Tibial nerve (tissue), 4 donors: ENCODE measurements around the gene GDF10. TPM values are rescaled to one million over a fixed set of nuclear protein-coding genes. Genes with fewer than 3 reads are reported as not detected.

Experiments
- DNase-seq, 2 donors: peaks; one replicate each; pipeline ENCODE4 v3.0.0-alpha.2; 2019; ENCODE audit warnings: low spot score in 2 of 2
- H3K27ac ChIP-seq, 4 donors: fragments of 200-600 bp; sonication (generic) in 3 of 4; one replicate each; pipeline ENCODE4 v1.5.1; 2017 to 2019; ENCODE audit warnings: mild to moderate bottlenecking in 1 of 4
- H3K27me3 ChIP-seq, 2 donors: fragments of 200-600 bp; sonication (generic) in 1 of 2; one replicate each; pipeline versions ENCODE4 v1.5.1 to v1.6.0; 2017 to 2019
- H3K36me3 ChIP-seq, 3 donors: fragments of 200-600 bp; sonication (generic); one replicate each; pipeline ENCODE4 v1.5.1; 2018 to 2019
- H3K4me1 ChIP-seq, 4 donors: fragments of 200-600 bp; sonication (generic) in 3 of 4; one replicate each; pipeline ENCODE4 v1.5.1; 2017 to 2019
- H3K4me3 ChIP-seq, 4 donors: fragments of 200-600 bp; sonication (generic) in 3 of 4; one replicate each; pipeline ENCODE4 v1.5.1; 2017 to 2019; ENCODE audit warnings: mild to moderate bottlenecking in 1 of 4, moderate library complexity in 1 of 4
- H3K9me3 ChIP-seq, 4 donors: fragments of 200-600 bp; sonication (generic) in 3 of 4; one replicate each; pipeline ENCODE4 v1.5.1; 2017 to 2019
- EP300 ChIP-seq, 2 donors: sonication (generic); formaldehyde crosslinking; IDR thresholded peaks; one replicate each; pipeline ENCODE4 v1.6.1; 2017; ENCODE audit warnings: antibody characterized with exemption in 2 of 2, mild to moderate bottlenecking in 1 of 2
- POLR2A ChIP-seq, 2 donors: fragments of 450-650 bp; IDR thresholded peaks; one replicate each; pipeline ENCODE4 v1.6.1; 2017; ENCODE audit warnings: antibody characterized with exemption in 2 of 2, mild to moderate bottlenecking in 2 of 2, moderate library complexity in 2 of 2
- WGBS, 2 donors: methylation state at CpG; one replicate each; pipeline ENCODE4 v1.1.5; 2018; 5-methylcytosine and 5-hydroxymethylcytosine counted together
- total RNA-seq, 4 donors: library from RNA; depleted of rRNA; stranded (reverse); fragments of >200 nt; gene quantifications; one replicate each; pipeline ENCODE4 v1.1.0, GENCODE V29; 2016
- TF ChIP-seq, protein P1 (sequence below), 5 experiments: fragments of 200-600 bp in 3 of 5; fragments of 450-650 bp in 2 of 5; sonication (generic) in 3 of 5; IDR thresholded peaks; one replicate each; pipeline ENCODE4 v1.5.1; 2016 to 2019; ENCODE audit warnings: antibody characterized with exemption in 5 of 5, mild to moderate bottlenecking in 3 of 5, moderate library complexity in 2 of 5

Gene GDF10
- total RNA-seq, 4 donors from 2014 or later, result 10.2 to 48.2 (median 22.9) TPM

DNA sequence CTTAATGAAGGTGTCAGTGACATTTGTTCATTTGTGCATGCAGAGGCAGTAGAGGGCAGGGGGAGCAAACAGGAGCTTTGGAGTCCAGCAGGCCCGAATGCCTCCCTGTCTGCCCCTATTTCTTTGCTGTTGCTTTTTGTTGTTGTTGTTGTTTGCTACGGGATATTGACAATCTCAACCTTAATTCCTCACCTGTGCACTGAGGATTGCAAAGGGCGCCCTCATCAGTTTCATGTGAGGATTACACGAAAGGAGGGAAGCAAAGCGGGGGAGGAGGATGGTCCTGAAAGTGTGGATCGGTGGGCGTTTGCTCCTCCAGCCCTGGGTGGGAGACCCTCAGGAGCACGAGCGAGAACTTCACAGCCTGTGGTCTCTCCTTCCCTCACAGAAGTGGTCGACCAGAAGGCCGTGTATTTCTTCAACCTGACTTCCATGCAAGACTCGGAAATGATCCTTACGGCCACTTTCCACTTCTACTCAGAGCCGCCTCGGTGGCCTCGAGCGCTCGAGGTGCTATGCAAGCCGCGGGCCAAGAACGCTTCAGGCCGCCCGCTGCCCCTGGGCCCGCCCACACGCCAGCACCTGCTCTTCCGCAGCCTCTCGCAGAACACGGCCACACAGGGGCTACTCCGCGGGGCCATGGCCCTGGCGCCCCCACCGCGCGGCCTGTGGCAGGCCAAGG is 9.6 kb downstream of the GDF10 start:
- 89 to 91% methylated on average over 30 to 34 of the region's 34 CpGs for WGBS, 2 donors
- Histone ChIP-seq H3K4me3 (no peak overlapping the region), H3K4me1 (peaks cover 0 to 10% (median 0%) of the 10 kb centered on the region in 4 donors), H3K9me3 (no peaks in the 10 kb centered on the region), H3K36me3 (peaks cover 0 to 6% (median 0%) of the 10 kb centered on the region in 3 donors), H3K27ac (no peak overlapping the region), H3K27me3 (no peaks in the 10 kb centered on the region)
- TF ChIP-seq EP300 (IDR thresholded peaks at IDR 0.05), result no peak
- TF ChIP-seq, protein P1, sequence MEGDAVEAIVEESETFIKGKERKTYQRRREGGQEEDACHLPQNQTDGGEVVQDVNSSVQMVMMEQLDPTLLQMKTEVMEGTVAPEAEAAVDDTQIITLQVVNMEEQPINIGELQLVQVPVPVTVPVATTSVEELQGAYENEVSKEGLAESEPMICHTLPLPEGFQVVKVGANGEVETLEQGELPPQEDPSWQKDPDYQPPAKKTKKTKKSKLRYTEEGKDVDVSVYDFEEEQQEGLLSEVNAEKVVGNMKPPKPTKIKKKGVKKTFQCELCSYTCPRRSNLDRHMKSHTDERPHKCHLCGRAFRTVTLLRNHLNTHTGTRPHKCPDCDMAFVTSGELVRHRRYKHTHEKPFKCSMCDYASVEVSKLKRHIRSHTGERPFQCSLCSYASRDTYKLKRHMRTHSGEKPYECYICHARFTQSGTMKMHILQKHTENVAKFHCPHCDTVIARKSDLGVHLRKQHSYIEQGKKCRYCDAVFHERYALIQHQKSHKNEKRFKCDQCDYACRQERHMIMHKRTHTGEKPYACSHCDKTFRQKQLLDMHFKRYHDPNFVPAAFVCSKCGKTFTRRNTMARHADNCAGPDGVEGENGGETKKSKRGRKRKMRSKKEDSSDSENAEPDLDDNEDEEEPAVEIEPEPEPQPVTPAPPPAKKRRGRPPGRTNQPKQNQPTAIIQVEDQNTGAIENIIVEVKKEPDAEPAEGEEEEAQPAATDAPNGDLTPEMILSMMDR (IDR thresholded peaks at IDR 0.05), result peak in 2 of 5 experiments; percentile 22 to 23
- DNase-seq, result no peak

DNA sequence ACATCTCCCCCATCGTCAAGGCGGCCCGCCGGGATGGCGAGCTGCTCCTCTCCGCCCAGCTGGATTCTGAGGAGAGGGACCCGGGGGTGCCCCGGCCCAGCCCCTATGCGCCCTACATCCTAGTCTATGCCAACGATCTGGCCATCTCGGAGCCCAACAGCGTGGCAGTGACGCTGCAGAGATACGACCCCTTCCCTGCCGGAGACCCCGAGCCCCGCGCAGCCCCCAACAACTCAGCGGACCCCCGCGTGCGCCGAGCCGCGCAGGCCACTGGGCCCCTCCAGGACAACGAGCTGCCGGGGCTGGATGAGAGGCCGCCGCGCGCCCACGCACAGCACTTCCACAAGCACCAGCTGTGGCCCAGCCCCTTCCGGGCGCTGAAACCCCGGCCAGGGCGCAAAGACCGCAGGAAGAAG is 10.1 kb downstream of the GDF10 start:
- WGBS, 2 donors, result 95 to 98% methylated on average over 11 to 37 of the region's 37 CpGs
- peaks cover 0 to 10% (median 0%) of the 10 kb centered on the region in 4 donors for H3K4me1 ChIP-seq
- no peak overlapping the region for H3K4me3 ChIP-seq
- H3K9me3 ChIP-seq, result no peaks in the 10 kb centered on the region
- TF ChIP-seq EP300 (IDR thresholded peaks at IDR 0.05) (no peak), POLR2A (IDR thresholded peaks at IDR 0.05) (no peak)
- TF ChIP-seq, protein P1 (IDR thresholded peaks at IDR 0.05), result no peak
- H3K27me3 ChIP-seq, result no peaks in the 10 kb centered on the region
- no peak overlapping the region for H3K27ac ChIP-seq
- no peak for DNase-seq
- H3K36me3 ChIP-seq, result peaks cover 0 to 6% (median 0%) of the 10 kb centered on the region in 3 donors

DNA sequence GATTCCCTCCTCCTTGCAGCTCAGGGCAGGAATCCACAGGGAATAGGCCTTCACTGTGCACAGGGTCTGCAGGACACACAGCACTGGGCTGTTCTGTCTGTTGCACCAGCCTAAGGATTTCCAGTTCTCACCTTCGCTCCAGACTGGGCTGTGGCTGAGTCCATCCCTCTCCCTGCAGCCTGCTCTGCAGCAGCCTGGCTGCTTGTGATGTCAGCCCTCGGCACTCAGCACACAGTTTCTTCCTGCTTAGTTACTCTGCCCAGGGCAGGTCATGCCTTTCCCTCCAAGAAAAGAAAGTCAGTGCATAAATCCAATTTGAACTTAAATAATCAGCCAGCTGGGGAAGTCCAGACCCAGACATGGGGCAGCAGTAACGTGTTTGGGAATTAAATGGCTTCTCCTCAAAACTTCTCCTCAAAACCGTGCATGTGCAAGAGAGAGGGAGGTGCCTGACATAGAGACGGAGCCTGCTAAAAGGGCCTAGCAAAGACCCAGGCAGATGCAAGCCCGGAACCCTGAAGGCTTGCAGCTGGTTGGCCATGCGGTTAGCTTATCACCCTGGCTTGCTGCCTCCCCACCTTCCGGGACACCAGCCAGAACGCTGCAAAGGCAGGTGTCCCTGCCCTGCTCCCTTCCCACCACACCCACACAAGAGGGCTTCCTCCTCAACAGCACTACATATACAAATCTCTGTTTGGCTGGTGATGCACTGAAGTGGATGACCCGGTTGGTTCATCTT is 11.4 kb downstream of the GDF10 start:
- no peak for TF ChIP-seq POLR2A (IDR thresholded peaks at IDR 0.05)
- TF ChIP-seq EP300 (IDR thresholded peaks at IDR 0.05), result no peak
- TF ChIP-seq, protein P1 (IDR thresholded peaks at IDR 0.05), result no peak
- H3K4me1 ChIP-seq, result peaks cover 0 to 10% (median 0%) of the 10 kb centered on the region in 4 donors
- H3K4me3 ChIP-seq, result no peak overlapping the region
- 59 to 63% methylated on average over 10 of the region's 10 CpGs for WGBS, 2 donors
- H3K36me3 ChIP-seq, result peaks cover 0 to 6% (median 0%) of the 10 kb centered on the region in 3 donors
- H3K27ac ChIP-seq, result no peak overlapping the region
- no peak for DNase-seq
- no peaks in the 10 kb centered on the region for H3K27me3 ChIP-seq
- H3K9me3 ChIP-seq, result no peaks in the 10 kb centered on the region

DNA sequence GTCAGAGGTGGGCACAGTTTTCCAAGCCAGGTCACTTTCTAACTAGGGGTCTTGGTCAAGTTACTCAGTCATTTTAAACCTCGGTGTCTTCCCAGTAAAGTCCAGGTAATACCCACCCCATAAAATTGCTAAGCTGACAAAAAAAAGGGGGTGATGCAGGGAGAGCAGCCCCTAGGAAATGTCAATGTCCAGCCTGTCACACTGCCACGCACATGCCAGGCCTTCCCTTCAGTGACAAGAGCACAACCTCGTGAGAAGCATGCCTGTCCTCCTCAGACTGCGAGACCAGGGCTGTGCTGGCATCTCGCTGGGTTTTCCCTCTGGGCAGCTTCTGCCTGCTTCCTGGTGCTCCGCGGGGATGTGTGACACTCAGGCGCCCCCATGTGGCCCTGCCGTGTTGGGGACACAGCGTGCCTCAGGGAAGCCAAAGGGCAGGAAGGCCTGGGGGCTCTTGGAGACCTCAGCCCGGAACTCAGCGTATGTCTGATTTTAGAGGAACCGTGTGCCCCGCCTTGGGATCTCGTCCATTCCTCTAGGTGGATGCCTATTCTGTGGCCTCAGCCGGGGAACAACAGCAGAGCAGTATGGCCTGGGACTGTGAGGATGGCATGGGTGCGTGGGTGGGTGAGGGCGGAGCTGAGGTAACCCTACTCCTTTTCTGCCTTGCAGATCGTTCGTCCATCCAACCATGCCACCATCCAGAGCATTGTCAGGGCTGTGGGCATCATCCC is 12.1 kb downstream of the GDF10 start:
- H3K36me3 ChIP-seq, result peaks cover 0 to 6% (median 0%) of the 10 kb centered on the region in 3 donors
- peak; percentile 66 to 81 for DNase-seq
- no peaks in the 10 kb centered on the region for H3K9me3 ChIP-seq
- TF ChIP-seq POLR2A (IDR thresholded peaks at IDR 0.05), result no peak
- TF ChIP-seq, protein P1 (IDR thresholded peaks at IDR 0.05), result peak; percentile 64 to 91 (median 81)
- H3K4me3 ChIP-seq, result no peak overlapping the region
- H3K4me1 ChIP-seq, result peaks cover 0 to 10% (median 0%) of the 10 kb centered on the region in 4 donors
- H3K27me3 ChIP-seq, result no peaks in the 10 kb centered on the region
- no peak overlapping the region for H3K27ac ChIP-seq
- WGBS, 2 donors, result 23 to 54% methylated on average over 11 to 18 of the region's 20 CpGs
